Nephron progenitor cell (in vitro differentiated cells): ENCODE measurements around the gene CENPX.
"Not testable (repeated sequence)": the region's sequence is repeated elsewhere in the genome, so short reads cannot be mapped to it uniquely, and the experiment has no call there.

Source experiments
- DNase-seq: peaks from one replicate; pipeline ENCODE4 v3.0.0; 2021
- H3K27ac Mint-ChIP-seq: 2 replicates; pipeline ENCODE4 v1.8.0; 2021; ENCODE audit warnings: mild to moderate bottlenecking, moderate library complexity, mixed read lengths
- H3K27me3 Mint-ChIP-seq: 2 replicates; pipeline ENCODE4 v1.8.0; 2021; ENCODE audit warnings: mild to moderate bottlenecking, low read depth, mixed read lengths; ENCODE audit not compliant: poor library complexity
- H3K36me3 Mint-ChIP-seq: 2 replicates; pipeline ENCODE4 v1.8.0; 2021; ENCODE audit warnings: low read depth, mixed read lengths
- H3K4me1 Mint-ChIP-seq: 2 replicates; pipeline ENCODE4 v1.8.0; 2021; ENCODE audit warnings: mixed read lengths
- H3K4me3 Mint-ChIP-seq: 2 replicates; pipeline ENCODE4 v1.8.0; 2021; ENCODE audit warnings: mild to moderate bottlenecking, moderate library complexity, mixed read lengths
- H3K9me3 Mint-ChIP-seq: 2 replicates; pipeline ENCODE4 v1.8.0; 2021; ENCODE audit warnings: mild to moderate bottlenecking, moderate library complexity, mixed read lengths
- TF ChIP-seq, protein P1 (sequence below): fragments of 200-600 bp; sonication (generic); IDR thresholded peaks from 2 replicates; pipeline ENCODE4 v1.5.0; 2021; ENCODE audit warnings: antibody characterized with exemption

The CENPX gene

DNA sequence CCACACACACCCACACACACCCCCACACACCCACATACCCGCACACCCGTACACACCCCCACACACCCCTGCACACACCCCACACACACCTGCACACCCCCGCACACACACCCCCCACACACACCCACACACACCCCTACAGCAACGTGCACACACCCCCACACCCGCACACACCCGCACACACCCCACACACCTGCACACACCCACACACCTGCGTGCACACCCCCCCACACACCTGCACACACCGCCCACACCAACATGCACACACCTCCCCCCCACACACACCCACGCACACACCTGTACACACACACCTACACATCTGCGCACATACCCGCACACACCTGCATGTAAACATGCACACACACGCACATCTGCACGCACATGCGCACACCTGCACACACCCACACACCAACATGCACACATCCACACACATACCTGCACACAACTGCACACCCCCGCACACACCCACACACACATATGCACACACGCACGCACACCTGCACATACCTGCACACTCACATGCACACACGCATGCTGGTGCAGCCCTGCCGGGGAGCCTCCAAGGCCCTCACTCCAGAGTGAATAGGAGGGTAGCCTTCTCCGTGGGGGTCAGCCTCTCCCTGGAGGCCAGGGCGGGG is 37.8 kb downstream of the CENPX start:
- DNase-seq, result no peak
- peaks cover 24% of the 10 kb centered on the region for H3K4me1 Mint-ChIP-seq
- no peaks in the 10 kb centered on the region for H3K9me3 Mint-ChIP-seq
- H3K36me3 Mint-ChIP-seq, result peaks cover 31% of the 10 kb centered on the region
- no peak overlapping the region for H3K4me3 Mint-ChIP-seq
- TF ChIP-seq, protein P1, sequence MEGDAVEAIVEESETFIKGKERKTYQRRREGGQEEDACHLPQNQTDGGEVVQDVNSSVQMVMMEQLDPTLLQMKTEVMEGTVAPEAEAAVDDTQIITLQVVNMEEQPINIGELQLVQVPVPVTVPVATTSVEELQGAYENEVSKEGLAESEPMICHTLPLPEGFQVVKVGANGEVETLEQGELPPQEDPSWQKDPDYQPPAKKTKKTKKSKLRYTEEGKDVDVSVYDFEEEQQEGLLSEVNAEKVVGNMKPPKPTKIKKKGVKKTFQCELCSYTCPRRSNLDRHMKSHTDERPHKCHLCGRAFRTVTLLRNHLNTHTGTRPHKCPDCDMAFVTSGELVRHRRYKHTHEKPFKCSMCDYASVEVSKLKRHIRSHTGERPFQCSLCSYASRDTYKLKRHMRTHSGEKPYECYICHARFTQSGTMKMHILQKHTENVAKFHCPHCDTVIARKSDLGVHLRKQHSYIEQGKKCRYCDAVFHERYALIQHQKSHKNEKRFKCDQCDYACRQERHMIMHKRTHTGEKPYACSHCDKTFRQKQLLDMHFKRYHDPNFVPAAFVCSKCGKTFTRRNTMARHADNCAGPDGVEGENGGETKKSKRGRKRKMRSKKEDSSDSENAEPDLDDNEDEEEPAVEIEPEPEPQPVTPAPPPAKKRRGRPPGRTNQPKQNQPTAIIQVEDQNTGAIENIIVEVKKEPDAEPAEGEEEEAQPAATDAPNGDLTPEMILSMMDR, result no peak
- H3K27ac Mint-ChIP-seq, result peak overlapping the region; percentile 23
- peaks cover 2% of the 10 kb centered on the region for H3K27me3 Mint-ChIP-seq

DNA sequence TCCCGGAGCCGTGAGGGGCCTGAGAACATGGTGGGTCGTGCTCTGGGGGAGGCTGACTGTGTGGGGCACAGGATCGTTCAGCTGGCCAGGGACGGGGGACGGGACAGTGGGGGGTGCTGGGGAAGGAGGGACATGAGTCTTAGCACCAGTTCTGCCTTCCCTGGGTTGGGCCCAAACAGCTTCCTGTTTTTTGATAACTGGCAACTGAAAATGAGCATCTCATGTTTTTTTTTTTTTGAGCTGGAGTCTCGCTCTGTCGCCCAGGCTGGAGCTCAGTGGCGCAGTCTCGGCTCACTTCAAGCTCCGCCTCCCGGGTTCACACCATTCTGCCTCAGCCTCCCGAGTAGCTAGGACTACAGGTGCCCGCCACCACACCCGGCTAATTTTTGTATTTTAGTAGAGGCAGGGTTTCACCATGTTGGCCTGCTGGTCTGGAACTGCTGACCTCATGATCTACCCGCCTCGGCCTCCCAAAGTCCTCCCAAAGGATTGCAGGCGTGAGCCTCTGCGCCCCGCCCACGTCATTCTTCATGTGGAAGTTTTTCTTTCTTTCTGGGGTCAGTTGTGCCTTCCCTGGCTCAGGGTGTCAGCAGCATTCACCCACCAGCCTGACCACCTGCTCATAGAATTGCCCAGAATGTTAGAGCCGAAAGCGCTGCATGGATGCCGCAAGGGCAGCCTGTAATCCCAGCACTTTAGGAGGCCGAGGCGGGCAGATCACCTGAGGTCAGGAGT is 38.9 kb downstream of the CENPX start:
- peaks cover 28% of the 10 kb centered on the region for H3K4me1 Mint-ChIP-seq
- TF ChIP-seq, protein P1, result no peak
- H3K9me3 Mint-ChIP-seq, result no peaks in the 10 kb centered on the region
- H3K27ac Mint-ChIP-seq, result no peak overlapping the region
- H3K27me3 Mint-ChIP-seq, result peaks cover 2% of the 10 kb centered on the region
- peaks cover 31% of the 10 kb centered on the region for H3K36me3 Mint-ChIP-seq
- H3K4me3 Mint-ChIP-seq, result no peak overlapping the region
- no peak for DNase-seq

DNA sequence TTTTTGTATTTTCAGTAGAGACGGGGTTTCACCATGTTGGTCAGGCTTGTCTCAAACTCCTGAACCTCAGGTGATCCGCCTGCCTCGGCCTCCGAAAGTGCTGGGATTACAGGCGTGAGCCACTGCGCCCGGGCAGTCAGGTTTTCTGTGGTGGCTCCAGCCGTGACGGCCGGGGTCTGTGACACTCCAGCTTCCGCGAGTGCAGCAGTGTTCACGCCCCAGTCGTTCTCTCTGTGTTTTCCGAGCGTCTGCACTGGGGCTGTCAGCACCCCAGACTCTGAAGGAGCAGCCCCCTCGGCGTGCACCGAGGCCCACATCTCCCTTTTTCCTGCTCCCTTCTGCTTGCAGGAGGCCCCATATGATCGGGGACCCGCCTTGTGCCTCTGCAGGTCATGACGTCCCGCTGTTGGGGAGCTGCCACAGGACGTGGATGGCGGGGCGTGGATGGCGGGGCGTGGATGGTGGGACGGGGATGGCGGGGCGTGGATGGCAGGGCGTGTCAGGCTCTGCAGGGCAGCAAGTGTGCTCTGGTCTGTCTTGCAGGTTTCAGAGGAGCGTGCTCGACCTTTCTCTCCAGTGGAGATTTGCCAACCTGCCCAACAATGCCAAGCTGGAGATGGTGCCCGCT is 39.6 kb downstream of the CENPX start:
- Mint-ChIP-seq H3K27me3 (peaks cover 2% of the 10 kb centered on the region), H3K4me3 (no peak overlapping the region), H3K27ac (no peak overlapping the region), H3K9me3 (no peaks in the 10 kb centered on the region), H3K36me3 (peaks cover 31% of the 10 kb centered on the region), H3K4me1 (peaks cover 33% of the 10 kb centered on the region)
- no peak for DNase-seq
- TF ChIP-seq, protein P1, result no peak

DNA sequence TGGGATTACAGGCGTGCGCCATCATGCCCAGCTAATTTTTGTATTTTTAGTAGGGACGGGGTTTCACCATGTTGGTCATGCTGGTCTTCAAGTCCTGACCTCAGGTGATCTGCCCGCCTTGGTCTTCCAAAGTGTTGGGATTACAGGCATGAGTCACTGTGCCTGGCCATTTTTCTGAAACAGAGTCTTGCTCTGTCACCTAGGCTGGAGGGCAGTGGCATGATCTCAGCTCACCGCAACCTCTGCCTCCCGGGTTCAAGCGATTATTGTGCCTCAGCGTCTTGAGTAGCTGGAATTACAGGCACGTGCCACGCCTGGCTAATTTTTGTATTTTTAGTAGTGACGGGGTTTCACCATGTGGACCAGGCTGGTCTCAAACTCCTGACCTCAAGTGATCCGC is 41.2 kb downstream of the CENPX start:
- H3K9me3 Mint-ChIP-seq, H3K27ac Mint-ChIP-seq, DNase-seq, H3K27me3 Mint-ChIP-seq, H3K4me3 Mint-ChIP-seq: not testable (repeated sequence)
- peaks cover 26% of the 10 kb centered on the region for H3K36me3 Mint-ChIP-seq
- H3K4me1 Mint-ChIP-seq, result peaks cover 38% of the 10 kb centered on the region

DNA sequence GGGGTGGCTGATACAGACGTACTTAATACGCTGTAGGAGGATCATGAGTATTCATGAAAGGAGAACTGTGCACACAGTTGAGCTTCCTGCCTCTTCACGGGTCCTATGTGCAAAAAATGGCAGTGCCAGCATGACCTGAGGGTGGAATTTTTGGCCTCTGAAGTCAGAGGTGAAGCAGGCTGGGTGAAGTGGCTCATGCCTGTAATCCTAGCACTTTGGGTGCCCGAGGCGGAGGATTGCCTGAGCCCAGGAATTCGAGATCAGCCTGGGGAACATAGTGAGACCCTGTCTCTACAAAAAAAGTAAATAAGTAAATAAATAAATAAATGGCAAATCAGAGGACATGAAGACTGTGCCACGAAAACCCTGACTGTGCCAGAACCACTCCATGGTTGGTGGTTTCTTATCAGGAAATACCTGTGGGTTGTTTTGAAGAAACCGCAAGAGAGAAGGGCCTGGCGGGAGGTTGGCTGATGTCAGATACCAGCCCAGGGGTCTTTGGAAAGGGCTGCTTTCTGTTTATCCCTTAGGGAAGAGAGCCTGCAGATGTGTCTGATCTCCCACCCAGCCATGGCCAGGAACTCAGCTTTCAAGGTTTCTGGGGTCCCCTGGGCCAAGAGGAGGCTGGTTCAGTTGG is 41.9 kb downstream of the CENPX start:
- no peak overlapping the region for H3K27ac Mint-ChIP-seq
- peaks cover 24% of the 10 kb centered on the region for H3K36me3 Mint-ChIP-seq
- H3K4me3 Mint-ChIP-seq, result no peak overlapping the region
- DNase-seq, result no peak
- peaks cover 45% of the 10 kb centered on the region for H3K4me1 Mint-ChIP-seq
- H3K27me3 Mint-ChIP-seq, result peaks cover 8% of the 10 kb centered on the region
- TF ChIP-seq, protein P1, result no peak
- no peaks in the 10 kb centered on the region for H3K9me3 Mint-ChIP-seq

DNA sequence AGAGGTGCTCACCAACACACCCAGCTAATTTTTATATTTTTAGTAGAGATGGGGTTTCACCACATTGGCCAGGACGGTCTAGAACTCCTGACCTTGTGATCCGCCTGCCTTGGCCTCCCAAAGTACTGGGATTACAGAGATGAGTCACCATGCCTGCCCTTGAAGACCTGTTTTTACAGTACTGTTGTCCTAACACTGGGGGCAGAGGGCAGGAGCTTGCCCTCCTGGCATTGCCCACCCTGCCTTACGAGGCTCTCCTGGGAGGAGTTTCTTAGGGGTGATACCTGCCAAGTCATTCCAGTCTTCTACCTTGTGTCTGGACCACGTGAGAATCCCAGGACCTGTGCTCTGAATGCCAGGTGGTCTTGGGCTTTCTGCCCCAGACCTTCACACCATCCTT is 42.6 kb downstream of the CENPX start:
- no peak for DNase-seq
- Mint-ChIP-seq H3K27me3 (peaks cover 9% of the 10 kb centered on the region), H3K4me1 (peaks cover 43% of the 10 kb centered on the region), H3K9me3 (peaks cover 1% of the 10 kb centered on the region), H3K27ac (no peak overlapping the region), H3K4me3 (peak overlapping the region; percentile 77), H3K36me3 (peaks cover 22% of the 10 kb centered on the region)
- TF ChIP-seq, protein P1, result no peak
